Measurements from ENCODE around the gene OSBPL8.

OSBPL8 gene, protein sequence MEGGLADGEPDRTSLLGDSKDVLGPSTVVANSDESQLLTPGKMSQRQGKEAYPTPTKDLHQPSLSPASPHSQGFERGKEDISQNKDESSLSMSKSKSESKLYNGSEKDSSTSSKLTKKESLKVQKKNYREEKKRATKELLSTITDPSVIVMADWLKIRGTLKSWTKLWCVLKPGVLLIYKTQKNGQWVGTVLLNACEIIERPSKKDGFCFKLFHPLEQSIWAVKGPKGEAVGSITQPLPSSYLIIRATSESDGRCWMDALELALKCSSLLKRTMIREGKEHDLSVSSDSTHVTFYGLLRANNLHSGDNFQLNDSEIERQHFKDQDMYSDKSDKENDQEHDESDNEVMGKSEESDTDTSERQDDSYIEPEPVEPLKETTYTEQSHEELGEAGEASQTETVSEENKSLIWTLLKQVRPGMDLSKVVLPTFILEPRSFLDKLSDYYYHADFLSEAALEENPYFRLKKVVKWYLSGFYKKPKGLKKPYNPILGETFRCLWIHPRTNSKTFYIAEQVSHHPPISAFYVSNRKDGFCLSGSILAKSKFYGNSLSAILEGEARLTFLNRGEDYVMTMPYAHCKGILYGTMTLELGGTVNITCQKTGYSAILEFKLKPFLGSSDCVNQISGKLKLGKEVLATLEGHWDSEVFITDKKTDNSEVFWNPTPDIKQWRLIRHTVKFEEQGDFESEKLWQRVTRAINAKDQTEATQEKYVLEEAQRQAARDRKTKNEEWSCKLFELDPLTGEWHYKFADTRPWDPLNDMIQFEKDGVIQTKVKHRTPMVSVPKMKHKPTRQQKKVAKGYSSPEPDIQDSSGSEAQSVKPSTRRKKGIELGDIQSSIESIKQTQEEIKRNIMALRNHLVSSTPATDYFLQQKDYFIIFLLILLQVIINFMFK

DNA sequence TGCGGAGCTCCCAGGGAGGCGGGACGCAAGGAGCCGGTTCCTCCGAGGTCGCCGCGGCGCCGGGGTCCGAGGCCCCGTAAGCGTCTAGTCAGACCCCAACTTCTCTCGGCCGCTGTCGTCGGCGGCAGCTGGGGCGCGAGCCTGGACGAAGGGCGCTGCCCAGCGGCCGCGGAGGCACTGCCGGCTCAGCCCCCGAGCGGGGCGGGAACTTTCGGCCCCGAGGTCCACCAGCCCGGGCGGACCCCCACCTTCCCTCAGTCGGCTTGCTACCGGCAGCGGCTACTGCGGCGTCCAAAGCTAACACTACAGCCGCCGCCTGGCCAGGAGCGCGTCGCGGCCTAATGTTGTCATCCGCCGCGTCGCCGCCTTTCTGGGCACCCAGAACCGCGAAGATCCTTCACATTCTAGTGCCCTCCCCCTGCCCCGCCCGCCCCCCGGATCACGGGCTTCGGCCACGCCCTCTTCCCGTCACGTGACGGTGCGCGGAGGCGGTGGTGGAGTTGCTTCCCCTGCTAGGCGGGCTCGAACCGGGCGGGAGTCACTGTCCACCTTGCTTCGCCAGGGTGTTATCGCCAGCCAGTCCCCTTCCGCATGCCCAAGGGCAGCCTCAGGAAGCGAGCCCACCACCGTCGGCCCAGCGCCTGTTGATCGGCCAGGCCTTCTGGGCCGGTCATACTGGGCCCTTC, at the start of gene OSBPL8:
TSS of gene OSBPL8 (minus strand) at position 372 of the 686 bp plus-strand sequence. CDS start 72,220 bp downstream, outside the sequence.
- no peaks in the 10 kb centered on the region for H3K27me3 ChIP-seq (ENCODE audit: insufficient read depth, low read length)
- H3F3A ChIP-seq (ENCODE audit: insufficient read depth, low read length), result no peaks in the 10 kb centered on the region
- no peaks in the 10 kb centered on the region for H3K9me2 ChIP-seq (ENCODE audit: low read depth, low read length)
- no peaks in the 10 kb centered on the region for H4K20me1 ChIP-seq (ENCODE audit: insufficient read depth, low read length)
- 0 out of 2 replicates have a peak within 1 kb of the TSS, but pooled peaks have one; percentile 36 for H2AFZ ChIP-seq (ENCODE audit: low read length)
- peak within 1 kb of the TSS; percentile 99 for H3K4me3 ChIP-seq (ENCODE audit: low read depth, low read length, poor library complexity, severe bottlenecking)
- no peaks in the 10 kb centered on the region for H3K9me3 ChIP-seq (ENCODE audit: low read length)
- peak within 1 kb of the TSS; percentile 86 for H3K4me2 ChIP-seq (ENCODE audit: low read length)
- no peaks in the 10 kb centered on the region for H3K36me3 ChIP-seq (ENCODE audit: insufficient read depth, low read length)
- peak within 1 kb of the TSS; percentile 86 for H3K9ac ChIP-seq (ENCODE audit: low read length)
- peaks cover 34% of the 10 kb centered on the region for H3K79me2 ChIP-seq (ENCODE audit: insufficient read depth, low read length)
- peaks cover 65% of the 10 kb centered on the region for H3K4me1 ChIP-seq (ENCODE audit: insufficient read depth, low read length, severe bottlenecking)
- peak within 1 kb of the TSS; percentile 64 for H3K27ac ChIP-seq (ENCODE audit: low read depth, low read length, poor library complexity, severe bottlenecking)
- TF ChIP-seq, protein P1, sequence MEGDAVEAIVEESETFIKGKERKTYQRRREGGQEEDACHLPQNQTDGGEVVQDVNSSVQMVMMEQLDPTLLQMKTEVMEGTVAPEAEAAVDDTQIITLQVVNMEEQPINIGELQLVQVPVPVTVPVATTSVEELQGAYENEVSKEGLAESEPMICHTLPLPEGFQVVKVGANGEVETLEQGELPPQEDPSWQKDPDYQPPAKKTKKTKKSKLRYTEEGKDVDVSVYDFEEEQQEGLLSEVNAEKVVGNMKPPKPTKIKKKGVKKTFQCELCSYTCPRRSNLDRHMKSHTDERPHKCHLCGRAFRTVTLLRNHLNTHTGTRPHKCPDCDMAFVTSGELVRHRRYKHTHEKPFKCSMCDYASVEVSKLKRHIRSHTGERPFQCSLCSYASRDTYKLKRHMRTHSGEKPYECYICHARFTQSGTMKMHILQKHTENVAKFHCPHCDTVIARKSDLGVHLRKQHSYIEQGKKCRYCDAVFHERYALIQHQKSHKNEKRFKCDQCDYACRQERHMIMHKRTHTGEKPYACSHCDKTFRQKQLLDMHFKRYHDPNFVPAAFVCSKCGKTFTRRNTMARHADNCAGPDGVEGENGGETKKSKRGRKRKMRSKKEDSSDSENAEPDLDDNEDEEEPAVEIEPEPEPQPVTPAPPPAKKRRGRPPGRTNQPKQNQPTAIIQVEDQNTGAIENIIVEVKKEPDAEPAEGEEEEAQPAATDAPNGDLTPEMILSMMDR (IDR thresholded peaks at IDR 0.05; ENCODE audit: low read length), result 0 out of 2 replicates have a peak, but pooled peaks have one; percentile 15
- no peak for TF ChIP-seq EZH2 (IDR thresholded peaks at IDR 0.05; ENCODE audit: borderline replicate concordance, low read length)

DNA sequence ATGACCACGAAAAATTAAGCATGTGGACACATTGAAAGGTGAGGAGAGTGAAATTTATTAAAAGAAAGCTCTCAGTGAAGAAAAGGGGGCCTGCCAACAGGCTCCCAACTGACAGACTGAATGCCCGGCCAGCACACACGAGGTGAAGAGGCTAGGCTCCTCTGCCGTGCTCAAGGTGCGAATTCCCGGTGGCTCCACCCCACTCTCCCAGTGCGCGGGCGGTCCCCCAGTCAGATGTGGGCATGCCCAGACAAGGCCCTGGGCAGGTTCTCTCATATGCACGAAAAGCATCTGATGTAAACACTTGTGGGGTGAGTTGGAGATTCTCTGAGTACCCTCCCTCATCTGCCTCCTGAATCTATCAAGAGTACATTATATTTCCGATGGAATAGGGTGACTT, 48.5 kb upstream of the OSBPL8 start:
- H3K4me3 ChIP-seq (ENCODE audit: low read depth, low read length, poor library complexity, severe bottlenecking), result no peak overlapping the region
- no peaks in the 10 kb centered on the region for H4K20me1 ChIP-seq (ENCODE audit: insufficient read depth, low read length)
- no peaks in the 10 kb centered on the region for H3F3A ChIP-seq (ENCODE audit: insufficient read depth, low read length)
- H3K27me3 ChIP-seq (ENCODE audit: insufficient read depth, low read length), result no peaks in the 10 kb centered on the region
- H3K79me2 ChIP-seq (ENCODE audit: insufficient read depth, low read length), result no peaks in the 10 kb centered on the region
- no peak overlapping the region for H3K27ac ChIP-seq (ENCODE audit: low read depth, low read length, poor library complexity, severe bottlenecking)
- TF ChIP-seq, protein P1 (IDR thresholded peaks at IDR 0.05; ENCODE audit: low read length), result no peak
- TF ChIP-seq EZH2 (IDR thresholded peaks at IDR 0.05; ENCODE audit: borderline replicate concordance, low read length), result no peak
- no peaks in the 10 kb centered on the region for H3K9me2 ChIP-seq (ENCODE audit: low read depth, low read length)
- no peaks in the 10 kb centered on the region for H3K36me3 ChIP-seq (ENCODE audit: insufficient read depth, low read length)
- H3K4me1 ChIP-seq (ENCODE audit: insufficient read depth, low read length, severe bottlenecking), result no peaks in the 10 kb centered on the region
- H3K9ac ChIP-seq (ENCODE audit: low read length), result no peak overlapping the region
- no peak overlapping the region for H2AFZ ChIP-seq (ENCODE audit: low read length)
- no peak overlapping the region for H3K4me2 ChIP-seq (ENCODE audit: low read length)
- H3K9me3 ChIP-seq (ENCODE audit: low read length), result no peaks in the 10 kb centered on the region

DNA sequence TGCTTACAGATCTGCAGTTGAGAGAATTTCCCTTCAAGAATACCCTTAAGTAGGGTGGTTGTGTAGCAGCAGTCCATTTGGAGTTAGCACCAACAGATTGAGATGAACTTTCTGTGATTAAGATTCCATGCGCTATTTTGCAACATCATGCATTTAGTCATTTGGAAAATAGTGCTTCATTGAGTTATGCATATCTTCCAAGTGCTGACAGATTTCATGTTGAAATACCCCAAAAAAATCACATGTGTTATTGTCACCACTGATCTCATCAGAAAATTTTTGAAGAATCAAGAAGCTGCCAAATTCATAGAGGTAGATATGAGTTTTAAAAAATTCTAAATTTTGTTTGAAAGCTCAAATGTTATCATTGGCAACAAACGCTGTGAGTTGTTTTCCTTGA, 35.5 kb upstream of the OSBPL8 start:
- Histone ChIP-seq H3K4me1 (ENCODE audit: insufficient read depth, low read length, severe bottlenecking) (no peaks in the 10 kb centered on the region), H3K9me2 (ENCODE audit: low read depth, low read length) (no peaks in the 10 kb centered on the region), H3K36me3 (ENCODE audit: insufficient read depth, low read length) (no peaks in the 10 kb centered on the region), H3K9ac (ENCODE audit: low read length) (no peak overlapping the region), H2AFZ (ENCODE audit: low read length) (no peak overlapping the region), H3K9me3 (ENCODE audit: low read length) (no peaks in the 10 kb centered on the region), H4K20me1 (ENCODE audit: insufficient read depth, low read length) (no peaks in the 10 kb centered on the region), H3K79me2 (ENCODE audit: insufficient read depth, low read length) (no peaks in the 10 kb centered on the region), H3K4me3 (ENCODE audit: low read depth, low read length, poor library complexity, severe bottlenecking) (no peak overlapping the region), H3K27me3 (ENCODE audit: insufficient read depth, low read length) (no peaks in the 10 kb centered on the region), H3F3A (ENCODE audit: insufficient read depth, low read length) (no peaks in the 10 kb centered on the region), H3K4me2 (ENCODE audit: low read length) (no peak overlapping the region), H3K27ac (ENCODE audit: low read depth, low read length, poor library complexity, severe bottlenecking) (no peak overlapping the region)
- TF ChIP-seq, protein P1 (IDR thresholded peaks at IDR 0.05; ENCODE audit: low read length), result no peak
- no peak for TF ChIP-seq EZH2 (IDR thresholded peaks at IDR 0.05; ENCODE audit: borderline replicate concordance, low read length)
